GM21367 (cell line): Measurements from ENCODE around the gene MGAT3.

Source experiments
- ATAC-seq: cut with Tn5 transposase; IDR thresholded peaks from one replicate; pipeline ENCODE4 v1.9.1; 2021; ENCODE audit not compliant: unreplicated experiment

MGAT3 gene

GRCh38 chr22:39449708-39450107 lies 7.1 kb upstream of the MGAT3 start:
- ATAC-seq: no peak

GRCh38 chr22:39450258-39450955 lies 6.4 kb upstream of the MGAT3 start:
- ATAC-seq: no peak

GRCh38 chr22:39452740-39453040 lies 4.1 kb upstream of the MGAT3 start:
- no peak for ATAC-seq

GRCh38 chr22:39453765-39454378 lies 2.9 kb upstream of the MGAT3 start:
- ATAC-seq: no peak

GRCh38 chr22:39454385-39454871 lies 2.4 kb upstream of the MGAT3 start:
- ATAC-seq: no peak

GRCh38 chr22:39457198-39457555 lies 365 bp downstream of the MGAT3 start:
- ATAC-seq: no peak

- ATAC-seq: no peak
These were observed 988 bp downstream of the MGAT3 start for GRCh38 chr22:39457556-39458443.

- no peak for ATAC-seq
These were observed 1.8 kb downstream of the MGAT3 start for GRCh38 chr22:39458444-39459083.

- ATAC-seq: no peak
These were observed 2.9 kb downstream of the MGAT3 start for GRCh38 chr22:39459681-39460080.

- no peak for ATAC-seq
These were observed 5.8 kb downstream of the MGAT3 start for GRCh38 chr22:39462443-39463221.

GRCh38 chr22:39463277-39463676 lies 6.5 kb downstream of the MGAT3 start:
- no peak for ATAC-seq

- ATAC-seq: no peak
These were observed 7.1 kb downstream of the MGAT3 start for GRCh38 chr22:39463931-39464390.

GRCh38 chr22:39466228-39467006 lies 9.6 kb downstream of the MGAT3 start:
- no peak for ATAC-seq

GRCh38 chr22:39467390-39467895 lies 10.6 kb downstream of the MGAT3 start:
- no peak for ATAC-seq

GRCh38 chr22:39468487-39469325 lies 11.9 kb downstream of the MGAT3 start:
- no peak for ATAC-seq

GRCh38 chr22:39469326-39469680 lies 12.5 kb downstream of the MGAT3 start:
- ATAC-seq: no peak

- ATAC-seq: no peak
These were observed 13.1 kb downstream of the MGAT3 start for GRCh38 chr22:39469681-39470450.
